Stimulated activated CD4-positive, alpha-beta T cell treated with anti-CD3 and anti-CD28 coated beads, Interleukin-2, amount 100 ng/mL, for 24 hours (primary cell): ENCODE data around the gene AP1M1.

Experiments
- DNase-seq, 2 donors: peaks; one replicate each; pipeline ENCODE4 v3.0.0-alpha.2; 2020

The AP1M1 gene

DNA sequence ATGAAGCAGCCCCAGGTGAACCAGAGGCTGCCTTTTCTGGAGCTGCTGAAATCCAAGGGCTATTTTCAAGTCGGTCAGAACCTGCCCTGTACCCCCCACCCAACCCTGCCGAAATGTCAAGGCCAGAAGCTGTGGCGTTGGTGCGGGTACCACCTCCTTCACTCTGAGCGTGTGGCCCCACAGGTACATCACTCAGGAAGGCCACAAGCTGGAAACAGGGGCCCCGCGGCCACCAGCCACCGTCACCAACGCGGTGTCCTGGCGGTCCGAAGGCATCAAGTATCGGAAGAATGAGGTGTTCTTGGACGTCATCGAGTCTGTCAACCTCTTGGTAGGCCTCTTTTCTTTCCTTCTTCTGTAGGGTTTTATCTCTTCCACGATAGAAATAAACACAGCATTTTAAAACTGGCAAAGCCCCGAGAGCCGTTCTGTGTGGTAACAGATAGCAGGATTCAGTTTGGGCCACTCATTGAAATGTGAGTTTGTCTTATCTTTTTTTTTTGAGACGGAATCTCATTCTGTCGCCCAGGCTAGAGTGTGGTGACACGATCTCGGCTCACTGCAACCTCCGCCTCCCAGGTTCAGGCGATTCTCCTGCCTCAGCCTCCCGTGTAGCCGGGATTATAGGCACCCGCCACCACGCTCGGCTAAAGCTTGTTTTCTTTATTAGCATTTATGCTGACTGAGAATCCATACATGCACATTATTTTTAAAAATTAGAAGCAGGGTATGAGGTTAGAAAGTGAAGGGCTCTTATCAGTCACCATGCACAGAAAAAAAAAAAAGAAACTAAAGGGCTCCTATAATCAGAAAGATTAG is 11.3 kb downstream of the AP1M1 start:
- DNase-seq: no peak

DNA sequence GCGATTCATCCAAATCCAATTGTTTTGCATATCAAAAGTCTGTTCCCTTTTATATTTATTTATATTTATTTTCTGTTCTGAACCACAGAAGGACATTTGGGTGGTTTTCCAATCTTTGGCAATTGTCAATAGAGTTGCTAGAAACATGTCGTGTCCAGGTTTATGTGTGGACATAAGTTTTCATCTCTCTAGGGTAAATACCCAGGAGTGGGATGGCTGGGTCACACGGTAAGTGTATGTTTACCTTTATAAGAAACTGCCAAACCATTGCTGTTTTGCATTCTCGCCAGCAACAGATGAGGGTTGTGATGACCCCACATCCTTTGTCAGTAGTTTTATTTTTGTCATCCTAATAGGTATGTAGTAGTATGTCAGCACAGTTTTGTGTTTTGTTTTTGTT is 12.5 kb downstream of the AP1M1 start:
- no peak for DNase-seq

DNA sequence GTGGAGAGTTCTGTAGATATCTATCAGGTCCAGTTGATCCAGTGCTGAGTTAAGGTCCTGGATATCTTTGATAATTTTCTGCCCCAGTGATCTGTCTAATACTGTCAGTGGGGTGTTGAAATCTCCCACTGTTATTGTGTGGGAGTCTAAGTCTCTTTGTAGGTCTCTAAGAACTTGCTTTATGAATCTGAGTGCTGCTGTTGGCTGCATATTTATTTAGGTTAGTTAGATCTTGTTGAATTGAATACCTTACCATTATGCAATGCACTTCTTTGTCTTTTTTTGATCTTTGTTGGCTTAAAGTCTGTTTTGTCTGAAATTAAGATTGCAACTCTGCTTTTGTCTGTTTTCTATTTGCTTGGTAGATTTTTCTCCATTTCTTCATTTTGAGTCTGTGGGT is 15.4 kb downstream of the AP1M1 start:
- DNase-seq: no peak

DNA sequence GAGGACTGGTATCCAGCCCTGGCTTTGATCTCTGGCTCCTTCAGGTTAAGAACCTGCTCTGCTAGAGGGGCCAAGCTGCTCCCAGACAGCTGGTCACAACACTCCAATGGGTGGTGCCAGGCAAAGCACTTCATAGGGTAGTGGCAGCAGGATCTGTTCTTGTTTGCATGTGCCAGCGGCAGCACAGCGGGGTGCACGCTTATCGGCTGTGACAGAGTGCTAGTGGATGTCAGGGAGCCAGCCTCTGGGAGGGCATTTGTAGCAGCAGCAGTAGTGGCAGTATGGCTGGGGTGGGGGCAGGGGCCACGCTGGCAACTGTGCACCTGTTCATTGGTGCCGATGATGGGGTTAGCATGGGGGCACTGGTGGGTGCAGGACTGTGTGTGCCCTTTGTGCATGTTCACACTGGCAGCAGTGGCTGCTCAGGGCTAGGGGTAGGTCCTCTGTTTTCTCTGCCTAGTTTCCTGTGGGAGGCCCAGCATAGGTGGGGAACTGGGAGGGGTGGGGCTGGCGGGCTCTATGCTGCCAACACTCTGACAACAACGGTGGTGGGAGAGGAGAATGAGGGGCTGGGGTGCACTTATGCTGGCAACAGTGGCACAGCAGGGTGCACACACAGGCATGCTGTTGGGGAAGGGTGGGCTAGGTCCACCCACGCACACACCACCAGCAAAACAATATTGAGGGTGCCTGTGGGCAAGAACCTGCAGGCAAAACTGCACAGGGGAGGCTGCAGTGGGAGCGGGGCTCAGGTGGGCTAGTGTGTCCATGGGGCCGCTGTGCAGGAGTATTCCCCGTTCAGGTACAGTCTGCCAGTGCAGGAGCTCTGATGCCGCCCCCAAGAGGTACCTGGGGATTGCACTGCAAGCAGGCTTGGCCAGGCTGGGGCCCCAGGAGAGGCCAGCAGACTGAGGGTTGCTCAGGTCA is 19.3 kb downstream of the AP1M1 start:
- no peak for DNase-seq

DNA sequence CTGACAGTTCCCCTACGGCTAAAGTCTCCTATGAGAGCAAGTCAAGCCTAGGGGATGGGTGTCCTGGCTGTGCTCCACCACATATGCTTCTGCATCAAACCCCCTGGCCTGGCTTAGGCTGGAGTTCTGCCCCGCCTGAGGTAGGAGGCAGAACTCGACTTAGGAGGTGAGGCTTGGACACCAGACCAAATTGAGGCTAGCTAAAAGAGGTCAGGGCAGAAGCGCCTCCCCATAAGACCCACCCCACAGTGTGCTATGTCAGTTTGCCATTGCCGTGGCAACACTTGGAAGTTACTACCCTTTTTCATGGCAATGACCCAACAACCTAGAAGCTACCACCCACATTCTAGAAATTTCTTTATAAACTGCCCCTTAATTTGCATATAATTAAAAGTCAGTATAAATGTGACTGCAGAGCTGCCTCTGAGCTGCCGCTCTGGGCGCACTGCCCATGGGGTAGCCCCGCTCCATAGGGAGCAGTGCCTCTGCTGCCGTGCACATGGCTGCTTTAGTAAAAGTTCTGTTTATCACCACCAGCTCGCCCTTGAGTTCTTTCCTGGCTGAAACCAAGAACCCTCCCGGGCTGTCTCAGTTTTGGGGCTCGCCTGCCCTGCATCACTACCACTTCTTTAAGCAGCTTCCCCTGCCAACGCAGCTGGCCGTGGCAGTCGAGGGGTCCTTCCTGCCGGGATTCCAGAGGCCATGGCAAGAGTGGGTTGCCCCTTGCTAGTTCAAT is 20.2 kb downstream of the AP1M1 start:
- DNase-seq: no peak

DNA sequence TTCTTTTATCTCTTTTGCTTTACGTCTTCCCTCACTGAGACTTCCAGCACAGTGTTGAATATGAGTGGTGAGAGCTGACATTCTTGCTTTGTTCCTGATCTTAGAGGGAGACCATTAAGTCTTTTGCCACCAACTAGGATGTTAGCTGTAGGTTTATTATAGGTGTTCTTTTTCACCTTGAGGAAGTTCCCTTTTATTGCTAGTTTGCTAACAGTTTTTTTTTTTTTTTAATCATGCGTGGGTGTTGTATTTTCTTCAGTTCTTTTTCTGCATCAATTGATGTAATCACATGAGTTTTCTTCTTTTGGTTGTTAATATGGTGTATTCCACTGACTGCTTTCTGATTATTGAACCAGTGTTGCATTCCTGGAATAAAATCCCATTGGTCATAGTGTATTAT is 21.1 kb downstream of the AP1M1 start:
- no peak for DNase-seq

DNA sequence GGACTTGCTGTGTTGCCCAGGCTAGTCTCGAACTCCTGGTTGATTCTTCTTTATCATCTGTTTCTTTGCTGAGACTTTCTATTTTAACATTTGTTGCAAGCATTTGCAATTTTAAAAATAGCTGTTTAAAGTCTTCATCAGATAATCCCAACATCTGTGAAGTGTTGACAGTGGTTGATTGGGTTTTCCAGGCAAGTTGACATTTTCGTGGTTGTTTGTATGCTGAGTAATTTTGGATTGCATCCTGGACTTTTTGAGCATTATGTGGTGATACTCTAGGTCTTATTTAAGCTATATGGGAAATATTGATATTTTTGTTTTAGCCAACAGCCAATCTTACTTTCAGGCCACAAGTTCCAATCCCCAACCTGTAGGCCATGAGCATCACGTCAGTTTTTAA is 25.1 kb downstream of the AP1M1 start:
- no peak for DNase-seq

DNA sequence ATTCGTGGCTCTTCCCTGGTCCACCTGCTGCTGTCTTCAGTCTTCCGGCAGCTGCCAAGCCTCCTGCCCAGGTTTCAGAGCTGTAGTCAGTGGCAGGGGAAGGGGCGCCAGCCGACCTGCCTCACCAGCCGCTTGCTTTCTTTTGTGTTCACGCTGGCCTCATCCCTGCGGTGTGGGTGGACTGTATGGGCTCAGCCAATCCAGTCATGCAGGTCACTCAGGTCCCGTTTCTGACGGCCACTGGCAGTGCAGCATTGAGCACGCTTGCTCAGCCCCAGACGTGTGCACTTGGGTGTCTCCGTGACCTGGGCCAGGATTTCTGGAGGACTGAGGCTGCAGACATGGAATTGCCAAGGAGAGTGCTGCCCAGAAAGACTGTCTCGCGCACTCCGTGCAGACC is 26.0 kb downstream of the AP1M1 start:
- DNase-seq: no peak

DNA sequence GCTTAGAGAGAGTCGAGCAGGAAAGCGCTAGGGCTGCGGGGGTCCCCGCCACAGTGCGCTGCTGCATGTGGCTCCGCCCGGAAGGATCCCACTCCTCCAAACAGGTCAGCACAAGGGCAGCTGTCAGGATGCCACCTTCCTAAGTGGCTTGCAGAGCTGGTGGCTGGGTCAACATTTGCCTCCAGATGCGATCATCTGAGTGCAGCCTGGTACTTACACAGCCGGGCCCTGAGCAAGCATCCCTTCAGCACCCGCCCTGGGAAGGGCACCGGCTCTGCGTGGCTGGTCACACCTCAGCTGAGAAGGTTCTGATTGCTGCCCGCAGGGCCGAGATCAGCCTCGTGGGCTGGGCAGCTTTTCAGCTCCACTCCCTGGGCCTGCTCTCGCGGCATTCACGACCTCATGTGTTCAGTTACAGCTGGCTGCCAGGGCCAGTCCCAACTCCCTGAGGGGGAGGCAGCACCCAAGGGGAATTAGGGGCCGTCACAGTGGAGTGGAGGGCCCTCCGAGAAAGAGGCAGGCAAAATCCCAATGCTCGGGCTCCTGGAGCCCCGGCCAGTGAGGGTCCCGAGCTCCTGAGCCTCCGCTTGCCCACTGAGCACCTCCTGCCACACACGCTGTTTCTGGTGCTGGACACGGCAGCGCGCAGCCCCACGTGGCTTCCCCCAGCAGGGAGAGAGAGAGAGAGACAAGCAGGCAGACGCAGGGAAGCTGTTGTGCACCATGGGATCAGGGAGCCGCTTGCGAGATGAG is 26.8 kb downstream of the AP1M1 start:
- DNase-seq: no peak

DNA sequence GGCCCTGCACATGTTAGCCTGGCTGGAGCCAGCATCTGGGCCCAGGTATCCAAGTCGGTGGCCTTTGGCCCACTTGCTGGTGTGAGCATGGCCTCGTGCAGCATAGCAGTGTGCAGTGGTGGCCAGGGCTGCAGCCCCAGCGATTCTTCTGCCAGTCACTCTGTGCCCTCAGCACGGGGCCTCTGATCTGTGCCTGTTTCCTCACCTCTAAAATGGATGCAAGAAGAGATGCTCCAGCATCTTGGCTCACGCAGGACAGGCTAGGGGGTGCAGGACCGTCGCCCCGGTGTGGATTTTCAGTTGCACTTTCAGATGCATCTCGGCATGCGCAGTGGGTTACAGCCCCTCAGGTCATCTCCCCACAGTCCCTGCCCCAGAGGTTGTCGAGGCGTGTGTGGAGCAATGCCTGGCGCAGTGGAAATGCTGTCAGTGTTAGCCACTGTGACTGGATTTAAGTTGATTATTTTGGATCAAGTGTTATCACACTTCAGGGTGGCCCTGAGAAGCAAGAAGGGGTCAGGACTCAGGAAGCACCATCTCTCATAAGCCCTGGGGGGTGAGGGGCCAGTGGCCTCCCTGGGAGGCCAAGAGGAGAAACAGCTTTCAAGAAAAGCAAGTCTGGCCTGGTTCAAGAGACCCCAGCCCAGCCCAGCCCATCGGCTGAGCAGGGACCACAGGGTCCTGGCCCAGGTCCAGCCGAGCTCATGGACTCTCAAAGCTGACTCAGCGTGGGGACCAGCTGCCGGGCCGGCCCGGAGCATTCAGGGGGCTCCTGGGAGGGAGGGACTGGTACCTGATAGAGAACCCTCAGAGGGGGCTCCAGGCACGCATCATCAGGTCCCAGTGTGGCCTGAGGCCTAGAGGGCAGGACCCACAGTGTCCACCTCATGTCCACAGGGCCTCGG is 27.8 kb downstream of the AP1M1 start:
- DNase-seq: no peak

DNA sequence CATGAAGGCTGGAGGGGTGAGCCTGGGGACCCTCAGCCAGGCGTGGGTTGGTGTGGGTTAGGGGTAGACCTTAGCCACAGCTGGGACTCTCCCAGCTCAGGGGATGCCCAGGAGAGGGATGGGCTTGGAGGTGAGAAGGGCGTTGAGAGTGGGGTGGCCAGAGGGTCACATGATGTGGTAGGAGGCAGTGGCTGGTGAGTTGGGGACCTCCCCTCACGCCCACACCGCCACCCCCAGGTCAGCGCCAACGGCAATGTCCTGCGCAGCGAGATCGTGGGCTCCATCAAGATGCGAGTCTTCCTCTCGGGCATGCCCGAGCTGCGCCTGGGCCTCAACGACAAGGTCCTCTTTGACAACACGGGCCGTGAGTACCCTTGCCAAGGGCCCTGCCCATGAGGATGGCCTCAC is 28.5 kb downstream of the AP1M1 start:
- no peak for DNase-seq

DNA sequence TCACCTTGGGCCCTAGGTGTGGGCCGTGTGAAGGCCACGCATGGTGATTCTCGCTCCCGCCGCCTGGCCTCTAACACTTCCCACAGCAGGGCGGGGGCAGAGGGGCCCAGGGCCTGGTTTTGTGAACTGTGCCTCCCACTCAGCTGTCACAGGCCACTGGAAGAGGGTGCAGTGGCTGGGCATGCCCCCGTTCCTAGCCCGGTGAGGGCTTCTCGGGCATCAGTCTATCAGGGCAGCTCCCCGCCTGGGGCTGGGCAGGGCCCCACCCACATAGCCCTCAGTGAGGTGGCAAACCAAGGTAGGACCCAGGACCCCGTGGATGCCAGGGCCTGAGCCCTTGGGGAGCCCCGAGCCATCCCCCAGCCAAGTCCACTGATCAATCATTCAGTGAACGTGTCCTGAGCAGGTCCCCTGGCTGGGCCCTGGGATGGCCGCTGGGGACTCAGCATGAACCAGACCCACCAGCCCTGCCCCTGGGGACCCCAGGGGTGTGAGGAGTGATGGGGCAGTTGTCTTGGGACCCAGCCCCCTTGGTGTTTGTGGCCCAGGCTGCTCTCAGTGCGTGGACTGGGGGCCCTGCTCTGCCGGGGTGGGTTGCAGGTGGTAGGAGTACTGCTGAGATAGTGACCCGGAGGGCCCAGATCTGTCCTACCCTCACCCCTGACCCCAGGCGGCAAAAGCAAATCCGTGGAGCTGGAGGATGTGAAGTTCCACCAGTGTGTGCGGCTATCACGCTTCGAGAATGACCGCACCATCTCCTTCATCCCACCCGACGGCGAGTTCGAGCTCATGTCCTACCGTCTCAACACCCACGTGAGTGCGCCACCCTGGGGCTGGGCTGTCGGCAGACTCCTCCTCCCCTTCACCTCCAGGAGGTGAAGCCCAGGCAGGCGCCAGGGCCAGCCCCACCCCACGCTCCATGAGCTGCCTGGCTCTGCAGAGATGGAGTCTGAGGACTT is 29.4 kb downstream of the AP1M1 start:
- DNase-seq: no peak

DNA sequence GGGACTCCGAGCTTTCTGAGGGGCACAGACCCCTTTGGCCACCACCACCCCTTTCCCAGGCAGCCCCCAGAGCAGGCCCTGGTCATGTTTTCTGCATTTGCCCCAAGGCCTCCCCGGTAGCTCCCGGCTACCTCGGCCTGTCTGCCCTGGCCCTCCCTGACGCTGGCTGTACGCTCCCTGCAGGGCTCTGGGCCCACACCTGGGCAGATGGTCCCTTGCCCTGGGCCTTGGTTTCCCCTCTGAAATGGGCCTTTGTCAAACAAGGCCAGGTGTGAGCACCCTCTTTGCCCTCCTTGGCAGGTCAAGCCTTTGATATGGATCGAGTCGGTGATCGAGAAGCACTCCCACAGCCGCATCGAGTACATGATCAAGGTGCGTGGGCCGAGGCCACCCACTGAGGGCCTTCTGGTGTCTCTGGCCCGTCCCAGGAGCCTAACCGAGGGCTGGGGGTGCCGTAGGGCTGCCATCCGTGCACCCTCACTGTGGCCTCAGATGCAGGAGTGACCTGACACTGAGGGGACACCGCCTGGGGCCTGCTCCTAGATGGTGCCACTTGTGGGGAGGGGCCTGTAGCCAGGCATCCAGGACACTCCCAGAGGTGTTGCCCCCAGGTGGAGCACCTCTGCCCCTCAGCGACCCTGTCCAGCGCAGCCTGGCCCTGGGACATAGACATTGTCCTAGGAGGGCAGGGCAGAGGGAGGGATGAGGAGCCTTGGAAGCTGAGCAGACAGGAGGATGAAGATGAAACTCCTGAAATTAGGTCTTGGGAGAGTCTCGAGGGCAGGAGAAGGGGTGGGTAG is 30.3 kb downstream of the AP1M1 start:
- no peak for DNase-seq

DNA sequence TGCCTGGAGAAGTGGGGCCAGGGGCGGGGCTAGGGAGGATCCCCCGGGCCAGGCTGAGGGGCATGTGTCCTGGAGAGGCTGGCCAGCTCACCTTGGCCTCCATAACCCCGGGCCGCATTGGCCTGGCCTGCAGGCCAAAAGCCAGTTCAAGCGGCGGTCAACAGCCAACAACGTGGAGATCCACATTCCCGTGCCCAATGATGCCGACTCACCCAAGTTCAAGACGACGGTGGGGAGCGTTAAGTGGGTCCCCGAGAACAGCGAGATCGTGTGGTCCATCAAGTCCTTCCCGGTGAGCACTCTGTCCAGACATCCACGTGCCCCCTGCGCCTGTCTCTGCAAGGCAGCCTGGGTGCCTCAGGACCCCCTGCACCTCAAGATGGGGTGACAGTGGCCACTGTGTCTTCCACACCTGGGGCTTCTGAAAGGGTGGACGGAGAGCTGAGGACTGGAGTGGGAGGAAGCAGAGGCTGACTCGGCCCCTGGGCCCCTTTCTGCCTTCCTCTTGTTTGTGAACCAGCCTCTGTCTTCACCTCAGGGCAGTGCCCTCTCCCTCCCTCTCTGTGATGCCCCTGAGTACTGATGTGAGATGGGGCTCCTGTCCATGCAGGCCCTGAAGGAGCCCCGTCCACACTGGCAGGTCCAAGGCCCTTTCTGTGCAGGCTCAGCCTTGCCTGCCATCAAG is 31.1 kb downstream of the AP1M1 start:
- no peak for DNase-seq

DNA sequence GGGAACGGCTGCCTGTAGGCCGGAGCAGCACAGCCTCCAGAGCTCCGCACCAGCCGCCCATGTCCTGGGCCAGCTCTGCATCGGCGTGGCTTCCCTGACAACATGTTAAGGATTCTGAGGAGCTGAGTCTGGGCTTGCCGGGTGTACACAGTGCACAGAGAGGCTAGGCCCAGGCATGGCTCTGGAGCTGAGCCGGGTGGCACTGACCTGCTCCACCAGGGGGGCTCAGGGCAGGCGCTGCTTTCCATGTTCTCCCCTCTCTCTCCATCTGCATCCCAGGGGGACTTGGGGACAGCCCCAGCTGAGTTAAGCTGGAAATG is 31.6 kb downstream of the AP1M1 start:
- no peak for DNase-seq

DNA sequence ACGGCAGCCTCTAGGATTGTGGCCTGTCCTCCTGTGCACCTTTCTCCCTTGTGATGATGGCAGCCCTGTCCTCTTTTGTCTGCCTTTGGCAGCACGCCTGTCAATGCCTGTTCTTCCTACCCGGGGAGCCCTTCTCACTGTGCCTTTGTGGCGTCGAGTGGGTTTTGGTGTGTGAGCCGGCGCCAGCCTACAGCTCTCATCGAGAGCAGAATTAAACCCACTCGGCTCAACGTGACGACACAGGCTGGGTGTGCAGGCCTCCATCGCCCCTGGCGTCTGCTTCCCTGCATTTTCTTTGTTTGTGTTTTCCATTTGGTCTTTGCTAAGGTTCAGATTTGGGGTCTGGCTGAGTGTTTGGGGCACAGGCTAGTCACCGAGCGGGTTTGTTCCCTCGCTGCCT is 34.4 kb downstream of the AP1M1 start:
- no peak for DNase-seq

DNA sequence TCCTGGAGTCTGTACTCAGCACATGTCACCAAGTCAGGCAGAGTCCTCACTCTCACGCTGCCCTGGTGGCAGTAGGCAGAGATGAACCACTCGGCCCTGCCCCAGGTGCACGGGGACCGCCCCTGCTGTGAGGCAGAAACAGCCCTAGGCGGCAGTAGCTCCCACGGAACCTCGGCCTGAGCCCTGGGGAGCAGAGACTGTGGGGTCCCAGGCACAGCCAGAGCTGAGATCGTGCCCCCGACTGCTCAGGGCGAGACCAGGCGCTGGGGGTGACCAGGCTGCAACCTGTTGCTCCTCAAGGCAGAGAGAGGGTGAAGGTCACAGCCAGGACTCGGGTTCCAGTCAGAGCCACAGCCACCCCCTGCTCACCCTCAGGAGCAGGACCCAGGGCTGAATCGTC is 34.9 kb downstream of the AP1M1 start:
- no peak for DNase-seq

DNA sequence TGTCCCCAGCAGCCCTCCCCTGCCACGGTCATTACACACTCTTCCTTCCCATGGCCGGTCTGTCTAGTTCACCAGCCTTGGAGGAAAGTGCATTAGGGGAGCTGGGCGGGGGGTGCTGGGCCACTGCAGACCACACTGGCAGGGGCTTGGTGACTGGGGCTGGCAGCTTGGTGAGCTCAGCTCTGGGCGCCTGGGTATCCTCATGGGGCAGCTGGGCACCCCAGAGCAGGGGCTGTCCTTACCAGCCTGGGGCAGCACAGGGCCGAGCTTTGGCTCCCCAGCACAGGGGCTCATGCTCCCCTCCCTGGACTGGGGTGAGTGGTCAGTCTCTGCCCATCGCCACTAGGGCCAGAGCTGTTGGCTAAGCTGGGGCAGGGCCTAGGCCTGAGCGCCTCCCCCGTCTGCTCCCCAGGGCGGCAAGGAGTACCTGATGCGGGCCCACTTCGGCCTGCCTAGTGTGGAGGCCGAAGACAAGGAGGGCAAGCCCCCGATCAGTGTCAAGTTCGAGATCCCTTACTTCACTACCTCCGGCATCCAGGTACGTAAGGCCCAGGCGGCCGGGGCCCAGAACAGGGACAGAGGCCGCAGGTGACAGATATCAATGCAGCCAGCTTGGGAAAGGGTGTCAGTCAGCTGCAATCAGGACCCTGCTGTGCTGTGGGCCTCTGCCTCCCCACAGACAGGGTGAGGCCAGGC is 35.5 kb downstream of the AP1M1 start:
- DNase-seq: no peak
